K562 (cell line): ENCODE results near the gene COG2. TPM values are rescaled to one million over a fixed set of nuclear protein-coding genes. Genes with fewer than 3 reads are reported as not detected.

ENCODE experiments used
- ATAC-seq: fragments of 200-7000 bp; cut with Tn5 transposase; 3 replicates; pipeline ENCODE4 v1.9.1; 2020; ENCODE audit warnings: moderate library complexity
- BruUV-seq: library from RNA; stranded (reverse); fragments of 400-500 nt; replicated peaks from 2 replicates; lab custom pipeline; 2021; lab: Mats Ljungman, UMichigan
- CTCF ChIA-PET: fragments of 300-600 bp; formaldehyde crosslinking; extraction: SDS; loops from one replicate; lab custom pipeline; 2021; ENCODE audit warnings: low intra/inter-chr PET ratio; lab: Yijun Ruan, JAX
- POLR2A ChIA-PET: fragments of 300-600, 350-650 bp; sonication (Branson Sonifier 250); formaldehyde crosslinking; extraction: SDS; loops from one replicate; lab custom pipeline; 2021; ENCODE audit warnings: antibody characterized with exemption, inconsistent platforms; lab: Yijun Ruan, JAX
- DNase-seq, 4 experiments: peaks; one replicate each; pipeline versions ENCODE4 v3.0.0 to v3.0.0-alpha.2; 2011 to 2018; ENCODE audit warnings: low spot score in 3 of 4, mixed read lengths in 3 of 4; ENCODE audit errors: extremely low read depth in 1 of 4
- FAIRE-seq: peaks from 2 replicates; lab custom pipeline; 2011; peaks lifted over from hg19 to GRCh38; lab: Jason Lieb, UNC
- H2AFZ ChIP-seq: 2 replicates; pipeline ENCODE4 v1.6.0; 2011; ENCODE audit warnings: low read depth, low read length, control low read depth, inconsistent platforms
- H3K27ac ChIP-seq: fragments of 200-600 bp; 3 replicates; pipeline ENCODE4 v1.8.0; 2011; ENCODE audit warnings: low read depth, mild to moderate bottlenecking, control low read depth, inconsistent platforms, low read length, moderate library complexity, mixed read lengths; ENCODE audit errors: extremely low read depth
- H3K27me3 ChIP-seq, 2 experiments: fragments of 300-600 bp in 1 of 2; 2 replicates in 1 of 2; 3 replicates in 1 of 2; pipeline versions ENCODE4 v1.6.0 to v1.8.0; 2011; ENCODE audit warnings: inconsistent platforms in 2 of 2, low read length in 2 of 2, mild to moderate bottlenecking in 1 of 2, mixed read lengths in 1 of 2, moderate library complexity in 1 of 2; ENCODE audit not compliant: control insufficient read depth in 2 of 2, insufficient read depth in 2 of 2
- H3K36me3 ChIP-seq: fragments of 300-600 bp; 3 replicates; pipeline ENCODE4 v1.8.0; 2011; ENCODE audit warnings: mild to moderate bottlenecking, low read length, inconsistent platforms; ENCODE audit not compliant: control insufficient read depth, insufficient read depth
- H3K4me1 ChIP-seq, 2 experiments: fragments of 200-600 bp in 1 of 2; replicated peaks in 1 of 2; 2 replicates in 1 of 2; 3 replicates in 1 of 2; pipeline versions ENCODE4 v1.5.1 to v1.8.0; 2011; ENCODE audit warnings: inconsistent platforms in 2 of 2, low read length in 2 of 2, mild to moderate bottlenecking in 1 of 2, mixed read lengths in 1 of 2, moderate library complexity in 1 of 2; ENCODE audit not compliant: control insufficient read depth in 2 of 2, insufficient read depth in 2 of 2
- H3K4me2 ChIP-seq: 2 replicates; pipeline ENCODE4 v1.6.1; 2011; ENCODE audit warnings: low read length, control low read depth, inconsistent platforms, mixed read lengths; ENCODE audit not compliant: insufficient read depth
- H3K4me3 ChIP-seq: fragments of 200-600 bp; sonication (generic), shearing (Covaris generic); 2 replicates; pipeline ENCODE4 v1.5.1; 2016; ENCODE audit warnings: control low read depth, inconsistent platforms
- H3K79me2 ChIP-seq: fragments of 200-600 bp; 3 replicates; pipeline ENCODE4 v1.8.0; 2011; ENCODE audit warnings: low read length, inconsistent platforms; ENCODE audit not compliant: control insufficient read depth, insufficient read depth
- H3K9ac ChIP-seq, 2 experiments: 2 replicates each; pipeline versions ENCODE4 v1.6.0 to v1.6.1; 2011; ENCODE audit warnings: low read depth in 2 of 2, low read length in 2 of 2, control low read depth in 1 of 2, inconsistent platforms in 1 of 2, mild to moderate bottlenecking in 1 of 2, mixed read lengths in 1 of 2; ENCODE audit not compliant: insufficient read depth in 1 of 2
- H3K9me1 ChIP-seq: one replicate; pipeline ENCODE4 v1.6.0; 2011; ENCODE audit warnings: inconsistent platforms, mild to moderate bottlenecking, low read length, moderate library complexity; ENCODE audit not compliant: control insufficient read depth, insufficient read depth
- H3K9me3 ChIP-seq: replicated peaks from 2 replicates; pipeline ENCODE4 v1.5.1; 2011; ENCODE audit warnings: low read depth, low read length, inconsistent platforms; ENCODE audit not compliant: control insufficient read depth, insufficient read depth
- H4K20me1 ChIP-seq: replicated peaks from 2 replicates; pipeline ENCODE4 v1.6.1; 2011; ENCODE audit warnings: low read length, inconsistent platforms, mixed read lengths; ENCODE audit not compliant: control insufficient read depth, insufficient read depth
- ATF7 ChIP-seq: fragments of 450-650 bp; IDR thresholded peaks from 2 replicates; pipeline ENCODE4 v1.7.1; 2014; ENCODE audit warnings: mild to moderate bottlenecking, moderate library complexity
- BCL6 ChIP-seq: fragments of 250-450 bp; sonication (Bioruptor Pico); IDR thresholded peaks from 2 replicates; pipeline ENCODE4 v1.4.0; 2020
- BRF2 ChIP-seq: IDR thresholded peaks from 3 replicates; pipeline ENCODE4 v1.6.1; 2011; ENCODE audit warnings: borderline replicate concordance, mild to moderate bottlenecking; ENCODE audit not compliant: insufficient read length, insufficient read depth
- HNRNPLL ChIP-seq: fragments of 200-400 bp; formaldehyde crosslinking; IDR thresholded peaks from 2 replicates; pipeline ENCODE4 v1.6.1; 2017; ENCODE audit warnings: low read length, low read depth, mild to moderate bottlenecking; ENCODE audit not compliant: poor library complexity, severe bottlenecking
- RBM17 ChIP-seq: fragments of 200-400 bp; formaldehyde crosslinking; IDR thresholded peaks from 2 replicates; pipeline ENCODE4 v1.6.1; 2017; ENCODE audit warnings: low read depth, mild to moderate bottlenecking, low read length, borderline replicate concordance
- SAP30 ChIP-seq: fragments of 200-600 bp; sonication (generic); IDR thresholded peaks from 2 replicates; pipeline ENCODE4 v1.6.1; 2012; ENCODE audit warnings: borderline replicate concordance, low read depth, mild to moderate bottlenecking, moderate library complexity, low read length, control low read depth, inconsistent platforms; ENCODE audit not compliant: insufficient read depth, poor library complexity, severe bottlenecking
- STAG1 ChIP-seq: sonication (generic); formaldehyde crosslinking; IDR thresholded peaks from 2 replicates; pipeline ENCODE4 v1.5.0; 2020; ENCODE audit warnings: missing genetic modification reagents, borderline replicate concordance
- TCF3 ChIP-seq: sonication (generic); formaldehyde crosslinking; IDR thresholded peaks from 2 replicates; pipeline ENCODE4 v1.4.0; 2020; ENCODE audit warnings: mild to moderate bottlenecking, missing genetic modification reagents
- ZNF655 ChIP-seq: fragments of 250-450 bp; sonication (Bioruptor Pico); IDR thresholded peaks from 2 replicates; pipeline ENCODE4 v1.5.0; 2021
- WGBS: fragments of 100-300 bp; shearing (Covaris generic); methylation state at CpG from one replicate; pipeline ENCODE4 v1.1.6; 2016; ENCODE audit warnings: low coverage, mixed read lengths; ENCODE audit not compliant: insufficient coverage; ENCODE audit errors: missing lambda C conversion rate; 5-methylcytosine and 5-hydroxymethylcytosine counted together
- in situ Hi-C: fragments of 300-500 bp; cut with MboI; formaldehyde crosslinking; loops from 4 replicates; pipeline ENCODE4 v1.15.0; 2018; ENCODE audit warnings: inconsistent platforms, mixed read lengths
- intact Hi-C: fragments of 100-400 bp; cut with micrococcal nuclease; formaldehyde crosslinking; loops from 2 replicates; pipeline ENCODE4 v1.14.2; 2022
- polyA plus RNA-seq, 8 experiments: library from polyadenylated mRNA; depleted of rRNA in 4 of 8; stranded (reverse) in 5 of 8; unstranded in 3 of 8; fragments of >200 nt; fragmentation: Nextera tagmentation in 2 of 8; fragmentation: Illumina TruSeq in 1 of 8; extraction: Ambion mirVana in 2 of 8; extraction: Trizol in 1 of 8; gene quantifications; 2 replicates each; pipeline versions ENCODE4 v1.2.1 to v1.2.3, GENCODE V29; 2011 to 2014; ENCODE audit warnings: inconsistent platforms in 1 of 8, missing spikeins in 1 of 8
- total RNA-seq, 7 experiments: library from RNA; depleted of rRNA in 6 of 7; stranded (reverse); fragments of >200 nt in 6 of 7; fragmentation: Illumina TruSeq in 2 of 7; extraction: Trizol in 2 of 7; gene quantifications; 2 replicates each; pipeline versions ENCODE4 v1.2.1 to v1.2.3, GENCODE V29; 2011 to 2021; ENCODE audit warnings: low replicate concordance in 1 of 7

Gene COG2
- total and polyA plus RNA-seq, 9 of the 15 experiments (the other 6 are each of a cell fraction or from before 2014, with no cell fraction given), result 22.0 to 51.7 (median 33.3) TPM

- Histone ChIP-seq H3K4me2 (no peak overlapping the region), H3K27ac (no peak overlapping the region), H3K9ac (no peak overlapping the region), H3K79me2 (no peaks in the 10 kb centered on the region), H3K4me1 (peaks cover 0 to 4% of the 10 kb centered on the region in 2 experiments; a peak in 2 of 5 replicates), H3K36me3 (no peaks in the 10 kb centered on the region), H3K27me3 (peaks cover 79 to 80% of the 10 kb centered on the region in 2 experiments), H3K9me3 (no peaks in the 10 kb centered on the region), H3K9me1 (no peaks in the 10 kb centered on the region), H4K20me1 (peaks cover 7% of the 10 kb centered on the region), H3K4me3 (no peak overlapping the region), H2AFZ (no peak overlapping the region)
- intact Hi-C loops (no loop called here), in situ Hi-C loops (no loop called here)
- WGBS, result 4% methylated on average over 14 of the region's 14 CpGs
- ATAC-seq (peak; percentile 12; the same call in 1 of the 3 replicates), FAIRE-seq (no peak), DNase-seq (no peak)
- ChIA-PET POLR2A (no interaction called here), CTCF (no interaction called here)
- no TSS peak for BruUV-seq
- TF ChIP-seq BRF2 (no peak), ATF7 (no peak), SAP30 (no peak), HNRNPLL (no peak), ZNF655 (CRISPR knock-in tag) (no peak), TCF3 (CRISPR knock-in tag) (no peak), STAG1 (no peak), RBM17 (no peak), BCL6 (CRISPR knock-in tag) (no peak)
These were observed 60.8 kb downstream of the COG2 start for GRCh38 chr1:230702934-230703678.
